ENCODE data around the gene ADGRV1.

Gene ADGRV1

DNA sequence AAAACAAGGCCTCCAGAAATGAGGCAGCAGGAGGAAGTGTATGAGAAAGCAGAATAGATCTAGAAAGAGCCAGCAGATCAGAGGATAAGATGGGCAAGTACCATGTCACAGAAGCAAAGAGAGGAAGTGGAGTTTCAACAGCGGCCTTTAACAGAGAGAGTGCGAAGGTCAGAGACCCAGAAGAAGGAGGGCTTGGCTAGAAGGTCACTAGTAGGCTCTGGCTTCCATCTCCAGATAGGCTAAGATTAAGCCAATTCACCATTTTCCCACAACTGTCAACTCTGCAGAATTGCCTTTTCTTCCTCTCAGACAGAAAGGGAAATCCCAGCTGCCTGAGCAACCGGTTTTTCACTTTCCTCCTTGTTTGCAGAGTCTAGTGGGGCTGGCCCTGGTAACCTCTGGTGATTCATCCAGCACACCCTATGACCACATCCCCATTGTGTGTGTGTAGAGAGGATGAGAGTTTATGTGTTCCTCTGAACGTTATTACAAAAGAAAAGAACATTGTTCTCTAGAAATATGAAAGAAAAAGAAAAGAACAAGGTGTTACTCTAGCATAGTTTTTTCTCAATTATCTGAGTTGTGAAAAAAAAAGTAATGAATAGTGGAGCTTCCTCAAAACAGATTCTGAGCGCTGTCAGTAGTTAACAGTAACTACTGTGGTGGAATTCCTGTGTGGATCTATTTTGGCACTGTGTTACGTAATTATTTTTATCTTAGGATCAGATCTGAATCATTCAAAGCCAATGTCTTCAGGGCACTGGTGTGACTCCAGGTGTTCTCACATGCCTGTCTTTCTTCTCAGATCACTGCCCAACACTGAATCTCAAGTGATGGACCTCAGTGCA, 604.2 kb downstream of the ADGRV1 start:
- peak; percentile 81 for DNase-seq (ENCODE audit: low spot score)

DNA sequence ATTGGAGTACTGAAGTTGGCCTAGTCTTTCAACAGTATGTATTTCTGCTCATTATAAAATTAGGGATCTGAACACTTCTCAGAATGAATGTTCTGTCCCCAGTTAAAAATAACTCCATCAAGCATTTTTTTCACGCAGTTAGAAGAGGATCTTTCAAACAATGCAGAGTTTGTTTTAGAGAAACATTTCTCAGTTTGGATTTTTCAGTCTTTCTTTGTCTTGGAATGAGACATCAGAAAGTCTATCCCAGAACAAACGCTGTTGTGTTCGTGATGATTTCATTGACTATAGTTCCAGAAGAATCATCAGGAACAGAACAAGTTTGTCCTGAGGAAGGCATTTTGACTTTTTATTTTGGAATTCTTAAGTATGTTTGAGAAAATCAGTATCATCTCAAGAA, 605.8 kb downstream of the ADGRV1 start:
- no peak for DNase-seq (ENCODE audit: low spot score)

DNA sequence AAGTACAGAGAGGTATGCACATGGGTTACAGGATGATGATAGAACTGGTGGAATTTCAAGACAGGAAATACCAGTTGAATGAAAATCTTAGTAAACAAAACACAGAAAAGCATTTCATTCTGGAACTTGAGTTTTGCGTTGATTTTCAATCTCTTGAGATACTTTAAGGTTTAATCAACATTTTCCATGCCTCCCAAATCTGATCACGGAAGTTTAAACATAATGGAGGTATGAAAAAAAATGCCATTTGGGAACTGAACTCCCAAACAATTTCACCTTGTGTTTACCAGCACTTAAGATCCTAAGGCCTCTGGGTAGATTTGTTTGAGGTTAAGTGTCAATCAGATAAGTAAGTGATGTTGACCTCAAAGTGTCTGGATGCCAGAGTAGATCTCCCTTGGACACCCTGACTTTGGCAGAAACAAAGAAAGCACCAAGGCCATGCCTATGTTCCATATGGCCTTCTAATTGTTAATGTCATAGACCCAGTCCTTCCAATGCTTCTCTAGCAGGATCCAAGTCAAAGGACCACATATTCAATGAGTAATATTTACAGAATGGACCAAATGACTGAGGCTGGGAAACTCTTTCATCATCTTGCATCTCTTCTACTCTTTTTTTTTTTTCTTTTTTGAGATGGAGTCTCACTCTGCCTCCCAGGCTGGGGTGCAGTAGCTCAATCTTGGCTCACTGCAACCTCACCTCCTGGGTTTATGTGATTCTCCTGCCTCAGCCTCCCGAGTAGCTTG, 607.6 kb downstream of the ADGRV1 start:
- DNase-seq (ENCODE audit: low spot score), result peak; percentile 24

- no peak for DNase-seq (ENCODE audit: low spot score)
These were observed 610.3 kb downstream of the ADGRV1 start for GRCh38 chr5:91168859-91169258.

- peak; percentile 52 for DNase-seq (ENCODE audit: low spot score)
These were observed 611.7 kb downstream of the ADGRV1 start for GRCh38 chr5:91170266-91170665.

DNA sequence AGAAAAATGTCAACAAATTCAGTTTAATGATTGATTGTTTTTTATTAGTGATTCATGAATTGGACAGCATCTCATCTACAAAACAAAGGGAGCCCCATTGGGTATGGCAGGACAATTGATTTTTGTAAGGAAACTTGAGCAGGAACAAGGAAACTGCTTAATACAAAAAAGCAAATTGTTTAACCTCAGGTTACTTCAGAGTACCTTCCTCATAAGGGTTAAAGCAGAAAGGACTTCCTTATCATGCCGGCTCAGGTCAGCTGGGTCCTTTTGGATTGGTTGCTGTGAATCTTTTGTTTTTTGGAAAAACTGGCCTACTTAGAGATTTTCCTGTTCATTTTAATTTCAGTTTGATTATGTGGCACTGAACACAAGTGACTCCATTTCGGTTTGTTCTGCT, 612.7 kb downstream of the ADGRV1 start:
- DNase-seq (ENCODE audit: low spot score), result no peak

DNA sequence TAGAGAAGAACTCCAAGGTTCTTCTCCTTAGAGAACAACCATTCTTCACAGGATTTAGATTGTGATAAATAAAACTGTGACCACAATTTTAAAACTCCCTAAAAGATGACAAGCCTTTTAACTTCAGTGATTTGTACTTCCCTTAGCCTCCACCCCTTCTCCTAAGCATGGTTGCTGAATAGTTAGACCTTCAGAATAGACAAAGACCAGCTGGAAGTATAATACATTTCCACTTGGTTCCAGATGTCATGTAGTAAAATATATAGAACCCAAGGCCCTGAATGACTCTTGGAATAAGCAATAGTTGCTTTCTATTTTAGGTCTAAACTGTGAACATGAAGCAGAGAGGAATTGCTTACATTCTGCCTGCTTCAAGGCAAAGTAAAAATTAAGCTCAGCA, 615.8 kb downstream of the ADGRV1 start:
- DNase-seq (ENCODE audit: low spot score), result no peak

GRCh38 chr5:91175708-91176107, 617.1 kb downstream of the ADGRV1 start:
- no peak for DNase-seq (ENCODE audit: low spot score)

DNA sequence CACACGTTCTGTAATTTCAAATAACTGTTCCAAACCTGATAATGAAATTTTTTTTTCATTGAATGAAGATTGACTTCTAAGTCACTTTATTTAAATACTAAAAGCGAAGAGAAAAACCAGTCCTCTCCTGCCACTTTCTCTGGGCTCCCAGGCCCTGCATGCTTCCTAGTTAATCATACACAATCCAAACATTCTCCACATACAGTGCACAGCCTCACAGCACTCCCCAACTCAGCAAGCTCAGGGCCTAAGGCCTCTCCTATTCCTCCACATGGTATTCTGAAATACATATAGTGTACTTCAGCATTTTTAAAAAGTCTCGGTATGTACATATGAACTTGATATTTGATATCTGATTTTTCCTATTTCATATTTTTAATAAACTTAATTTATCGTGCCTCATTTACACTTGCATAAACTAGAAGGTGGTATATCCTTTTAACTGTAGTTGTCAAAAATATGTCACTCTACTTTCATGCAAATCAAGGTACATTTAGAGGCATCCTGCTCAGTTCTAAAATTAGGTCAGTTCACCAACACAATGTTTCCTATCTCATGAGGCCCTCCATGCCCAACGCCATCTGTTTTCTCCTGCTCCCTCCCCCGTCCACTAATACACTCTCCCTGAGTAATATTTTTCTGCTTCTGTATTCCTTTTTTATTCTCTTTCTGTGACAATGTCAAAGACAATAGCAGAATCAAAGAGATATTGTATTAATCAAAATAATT, 617.9 kb downstream of the ADGRV1 start:
- no peak for DNase-seq (ENCODE audit: low spot score)

DNA sequence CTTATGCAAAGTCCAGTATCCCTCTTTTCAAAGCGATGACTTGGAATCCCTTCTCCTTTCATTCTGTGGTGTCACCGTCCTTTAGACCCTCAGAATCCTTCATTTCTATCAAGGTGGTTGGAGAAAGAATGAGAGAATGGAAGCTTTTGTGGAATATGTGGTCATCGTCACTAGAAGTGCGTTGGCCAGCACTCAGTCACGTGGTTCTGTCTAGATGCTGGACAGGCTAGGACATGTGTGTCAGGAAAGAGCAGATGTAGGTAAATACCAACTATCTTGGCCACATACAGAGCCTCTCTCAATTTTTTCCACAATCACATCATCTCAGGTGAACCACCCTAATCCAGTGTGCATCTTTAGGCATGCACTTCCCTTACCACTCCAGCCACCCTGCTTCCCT, 618.5 kb downstream of the ADGRV1 start:
- no peak for DNase-seq (ENCODE audit: low spot score)

- DNase-seq (ENCODE audit: low spot score), result peak; percentile 7
These were observed 619.0 kb downstream of the ADGRV1 start for GRCh38 chr5:91177639-91178038.

DNA sequence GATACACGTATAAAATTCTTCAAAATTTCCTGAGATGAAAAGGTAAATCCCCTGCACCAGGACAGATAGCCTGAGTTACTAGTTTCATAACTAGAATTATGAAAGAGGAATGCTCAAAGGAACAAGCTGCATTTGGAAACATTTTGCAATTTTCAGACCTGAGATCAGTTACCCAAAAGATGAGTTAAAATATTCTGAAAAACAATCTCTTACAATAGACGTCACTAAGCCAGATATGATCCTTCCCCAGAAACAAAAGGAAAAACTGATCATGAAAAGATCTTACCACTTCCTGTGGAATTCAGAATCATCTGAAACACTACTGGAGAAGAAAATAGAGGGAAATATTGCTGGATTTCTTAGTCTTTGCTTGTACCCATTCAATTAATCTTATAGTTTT, 619.9 kb downstream of the ADGRV1 start:
- DNase-seq (ENCODE audit: low spot score), result peak; percentile 32

- peak; percentile 32 for DNase-seq (ENCODE audit: low spot score)
These were observed 620.4 kb downstream of the ADGRV1 start for GRCh38 chr5:91179018-91179417.

DNA sequence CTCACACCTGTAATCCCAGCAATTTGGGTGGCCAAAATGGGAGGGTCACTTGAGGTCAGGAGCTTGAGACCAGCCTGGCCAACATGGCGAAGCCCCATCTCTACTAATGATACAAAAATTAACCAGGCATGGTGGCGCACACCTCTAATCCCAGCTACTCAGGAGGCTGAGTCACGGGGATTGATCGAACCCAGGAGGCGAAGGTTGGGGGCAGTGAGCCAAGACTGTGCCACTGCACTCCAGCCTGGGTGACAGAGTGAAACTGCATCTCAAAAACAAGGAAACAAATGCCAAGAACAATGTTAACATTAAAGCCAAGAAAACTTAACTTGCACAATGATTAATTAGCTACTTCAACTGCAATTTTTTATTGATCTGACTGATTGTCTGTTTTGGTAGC, 621.9 kb downstream of the ADGRV1 start:
- DNase-seq (ENCODE audit: low spot score), result no peak

DNA sequence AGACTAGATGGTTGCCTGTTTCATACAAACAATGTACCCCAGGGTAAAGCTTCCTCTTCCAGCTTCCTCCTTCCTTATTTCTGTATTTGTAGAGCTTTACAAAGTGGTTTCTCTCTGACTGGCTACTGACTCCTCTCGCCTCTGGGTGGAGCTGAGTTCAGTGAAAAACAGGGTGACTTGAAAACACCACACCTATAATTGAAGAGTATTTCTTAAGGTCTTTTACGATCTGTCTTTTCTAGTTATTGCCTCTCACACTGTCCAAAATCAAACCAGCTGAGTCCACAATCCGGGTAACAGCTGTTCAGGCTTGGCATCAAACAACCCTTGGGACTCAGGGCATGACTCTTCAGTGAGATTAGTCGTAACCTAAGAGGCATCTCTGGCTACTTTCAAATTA, 624.2 kb downstream of the ADGRV1 start:
- DNase-seq (ENCODE audit: low spot score), result peak; percentile 51

GRCh38 chr5:91183743-91184142, 625.1 kb downstream of the ADGRV1 start:
- DNase-seq (ENCODE audit: low spot score), result no peak

DNA sequence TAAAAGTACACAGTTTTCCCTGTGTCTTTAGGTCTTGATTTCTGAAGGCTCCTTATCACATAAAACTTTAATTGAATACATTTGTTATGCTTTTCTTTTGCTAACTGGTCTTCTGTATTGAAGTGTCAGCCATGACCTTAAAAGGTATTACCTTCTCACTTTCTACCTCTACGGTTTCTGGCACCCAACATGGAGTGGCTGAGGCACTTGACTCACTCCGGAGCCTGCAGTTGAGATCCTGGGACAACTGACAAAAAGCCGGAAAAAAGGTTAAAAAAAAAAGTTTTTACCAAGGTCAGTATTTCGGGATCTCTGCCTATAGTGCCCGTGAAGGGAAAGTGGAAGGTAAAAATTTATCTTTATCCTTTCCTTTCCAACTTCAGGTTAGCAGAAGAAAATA, 627.5 kb downstream of the ADGRV1 start:
- no peak for DNase-seq (ENCODE audit: low spot score)

DNA sequence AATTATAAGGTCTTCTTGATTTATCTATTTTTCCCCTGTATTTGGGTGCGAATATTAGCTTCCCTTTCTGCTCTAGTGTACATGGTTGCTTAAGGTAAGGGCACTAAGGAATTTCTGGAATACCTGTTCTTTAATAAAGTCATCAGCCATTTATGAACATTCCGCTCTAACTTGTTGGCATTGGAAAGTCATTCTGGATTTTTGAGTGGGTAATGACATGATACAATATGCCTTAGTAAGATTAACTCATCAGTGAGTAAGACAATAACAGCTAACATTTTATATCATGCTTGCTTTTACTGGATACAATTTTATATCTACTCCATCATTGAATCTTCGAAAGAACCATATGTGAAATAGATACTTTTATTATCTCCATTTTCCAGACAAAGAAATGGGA, 628.4 kb downstream of the ADGRV1 start:
- DNase-seq (ENCODE audit: low spot score), result no peak

- no peak for DNase-seq (ENCODE audit: low spot score)
These were observed 630.2 kb downstream of the ADGRV1 start for GRCh38 chr5:91188755-91189154.

DNA sequence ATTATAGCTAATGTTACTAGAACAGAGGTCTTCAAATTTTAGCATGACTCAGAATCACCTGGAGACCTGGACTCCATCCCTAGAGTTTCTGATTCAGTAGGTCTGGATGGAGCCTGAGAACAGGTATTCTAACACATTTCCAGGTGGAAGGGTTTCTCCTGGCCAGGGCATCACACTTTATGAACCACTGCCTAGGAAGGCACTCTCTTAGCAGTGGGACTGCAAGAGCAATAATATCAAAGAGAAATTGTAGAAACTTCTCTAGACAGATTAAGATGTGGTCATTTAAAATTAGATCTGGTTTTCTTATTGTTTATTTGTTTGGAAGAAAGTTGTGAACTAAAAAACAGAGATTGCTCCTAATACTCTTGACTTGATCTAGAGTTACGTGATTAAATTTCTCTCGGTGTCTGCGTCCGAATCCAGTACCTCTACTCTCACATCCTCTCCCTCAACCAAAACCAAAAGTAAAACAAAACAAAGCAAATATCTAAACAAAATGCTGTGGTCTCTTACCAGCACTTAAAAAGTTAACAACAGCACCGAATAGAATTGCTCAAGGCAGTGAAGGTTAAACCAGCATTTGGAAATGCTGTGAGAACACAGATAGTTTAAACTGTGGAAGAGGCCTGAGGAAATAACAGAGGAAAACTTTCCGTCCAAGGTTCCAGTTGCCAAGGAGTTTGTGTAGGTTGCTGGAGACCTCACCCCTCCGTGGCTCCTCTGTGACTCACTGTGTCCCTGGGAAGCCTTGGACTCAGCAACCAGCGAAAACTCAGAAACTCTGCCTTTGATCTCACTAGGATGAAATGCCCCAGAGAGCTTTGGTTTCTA, 631.1 kb downstream of the ADGRV1 start:
- peak; percentile 82 for DNase-seq (ENCODE audit: low spot score)

DNA sequence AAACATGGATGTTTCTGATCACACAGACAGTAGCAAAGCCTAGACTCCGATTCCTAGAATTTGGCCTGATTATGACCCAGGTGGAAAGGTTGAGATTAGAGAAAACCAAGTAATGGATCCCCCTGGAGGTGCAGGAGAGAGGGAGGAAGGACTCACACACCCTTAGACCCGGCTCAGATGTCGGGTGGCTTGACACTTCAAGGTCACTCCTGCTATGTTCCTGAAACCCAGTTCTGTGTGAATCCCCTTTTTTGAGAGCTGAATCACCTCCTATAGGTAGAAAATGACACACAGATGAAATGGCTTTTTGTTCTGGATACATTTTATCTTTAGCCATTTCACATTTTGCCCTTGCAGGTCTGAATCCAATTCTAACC, 631.7 kb downstream of the ADGRV1 start:
- no peak for DNase-seq (ENCODE audit: low spot score)

GRCh38 chr5:91194824-91195381, 636.3 kb downstream of the ADGRV1 start:
- DNase-seq (ENCODE audit: low spot score), result no peak
